SK-N-SH (cell line): Measurements from ENCODE around the gene ZNF335. TPM values are rescaled to one million over a fixed set of nuclear protein-coding genes. Genes with fewer than 3 reads are reported as not detected.

Source experiments
- CTCF ChIA-PET: fragments of 300-600, 350-600 bp; formaldehyde crosslinking; extraction: SDS; loops from one replicate; lab custom pipeline; 2021; lab: Yijun Ruan, JAX
- POLR2A ChIA-PET: fragments of 350-600 bp; sonication (Branson Sonifier 250); formaldehyde crosslinking; extraction: SDS; loops from one replicate; lab custom pipeline; 2020; ENCODE audit warnings: antibody characterized with exemption, inconsistent platforms; lab: Yijun Ruan, JAX
- DNase-seq: peaks from one replicate; pipeline ENCODE4 v3.0.0; 2012
- H2AFZ ChIP-seq: fragments of 200-600 bp; sonication (generic); 2 replicates; pipeline ENCODE4 v1.8.1; 2016; ENCODE audit warnings: antibody characterized with exemption, mild to moderate bottlenecking, low read depth
- H3F3A ChIP-seq: fragments of 200-600 bp; sonication (generic); replicated peaks from 2 replicates; pipeline ENCODE3; 2016; ENCODE audit warnings: antibody characterized with exemption, mild to moderate bottlenecking; ENCODE audit not compliant: insufficient read depth
- H3K27ac ChIP-seq, 2 experiments: fragments of 200-500 bp in 1 of 2; fragments of 200-600 bp in 1 of 2; sonication (Bioruptor generic) in 1 of 2; sonication (generic), shearing (Covaris generic) in 1 of 2; 2 replicates each; pipeline versions ENCODE4 v1.5.1 to v1.6.1; 2014 to 2016; ENCODE audit warnings: low read depth in 2 of 2, inconsistent platforms in 1 of 2, low read length in 1 of 2, mild to moderate bottlenecking in 1 of 2, mixed read lengths in 1 of 2
- H3K27me3 ChIP-seq: fragments of 200-600 bp; sonication (generic), shearing (Covaris generic); 2 replicates; pipeline ENCODE4 v1.6.1; 2016; ENCODE audit warnings: mixed run types; ENCODE audit not compliant: insufficient read depth
- H3K36me3 ChIP-seq, 2 experiments: fragments of 200-500 bp in 1 of 2; fragments of 200-600 bp in 1 of 2; sonication (Bioruptor generic) in 1 of 2; sonication (generic) in 1 of 2; replicated peaks in 1 of 2; 2 replicates each; pipeline versions ENCODE3 to v1.5.1; 2014 to 2016; ENCODE audit warnings: low read length in 1 of 2, mild to moderate bottlenecking in 1 of 2; ENCODE audit not compliant: insufficient read depth in 2 of 2, control insufficient read depth in 1 of 2
- H3K4me1 ChIP-seq, 2 experiments: fragments of 200-500 bp in 1 of 2; fragments of 200-600 bp in 1 of 2; sonication (Bioruptor generic) in 1 of 2; sonication (generic), shearing (Covaris generic) in 1 of 2; 2 replicates each; pipeline versions ENCODE4 v1.5.1 to v1.6.1; 2014 to 2016; ENCODE audit warnings: low read depth in 1 of 2, low read length in 1 of 2, mixed run types in 1 of 2; ENCODE audit not compliant: insufficient read depth in 2 of 2, control insufficient read depth in 1 of 2
- H3K4me2 ChIP-seq: fragments of 200-600 bp; sonication (generic), shearing (Covaris generic); 2 replicates; pipeline ENCODE4 v1.6.1; 2017; ENCODE audit warnings: mixed run types
- H3K4me3 ChIP-seq, 2 experiments: fragments of 200-500 bp in 1 of 2; fragments of 200-600 bp in 1 of 2; sonication (Bioruptor generic) in 1 of 2; sonication (generic), shearing (Covaris generic) in 1 of 2; 2 replicates each; pipeline versions ENCODE4 v1.5.1 to v1.8.1; 2014 to 2016; ENCODE audit warnings: low read depth in 2 of 2, inconsistent platforms in 1 of 2, low read length in 1 of 2, mild to moderate bottlenecking in 1 of 2, mixed read lengths in 1 of 2, moderate library complexity in 1 of 2
- H3K79me2 ChIP-seq: fragments of 200-600 bp; sonication (generic); 2 replicates; pipeline ENCODE4 v1.8.1; 2017; ENCODE audit warnings: mild to moderate bottlenecking; ENCODE audit not compliant: insufficient read depth
- H3K9ac ChIP-seq: fragments of 200-600 bp; sonication (generic); 2 replicates; pipeline ENCODE4 v1.6.1; 2017; ENCODE audit warnings: mixed run types
- H3K9me2 ChIP-seq: fragments of 200-600 bp; sonication (generic); 2 replicates; pipeline ENCODE4 v1.6.1; 2017; ENCODE audit warnings: mixed run types
- H3K9me3 ChIP-seq: fragments of 200-600 bp; sonication (generic); 2 replicates; pipeline ENCODE4 v1.6.1; 2017; ENCODE audit warnings: mixed run types, mild to moderate bottlenecking, moderate library complexity
- H4K20me1 ChIP-seq: fragments of 200-600 bp; sonication (generic); 2 replicates; pipeline ENCODE4 v1.6.1; 2017; ENCODE audit warnings: mild to moderate bottlenecking, mixed run types; ENCODE audit not compliant: insufficient read depth
- CHD2 ChIP-seq: fragments of 150-350 bp; IDR thresholded peaks from 2 replicates; pipeline ENCODE4 v1.6.1; 2018; ENCODE audit warnings: low read length; ENCODE audit not compliant: partially characterized antibody
- ELF1 ChIP-seq: IDR thresholded peaks from 2 replicates; pipeline ENCODE4 v1.4.0; 2012
- EP300 ChIP-seq, 2 experiments: IDR thresholded peaks; 2 replicates each; pipeline versions ENCODE4 v1.4.0 to v1.6.1; 2012; ENCODE audit warnings: borderline replicate concordance in 1 of 2, low read depth in 1 of 2, low read length in 1 of 2
- FOXM1 ChIP-seq: IDR thresholded peaks from 2 replicates; pipeline ENCODE4 v1.4.0; 2012; ENCODE audit warnings: low read depth, mild to moderate bottlenecking
- GATA2 ChIP-seq: sonication (generic); formaldehyde crosslinking; IDR thresholded peaks from 2 replicates; pipeline ENCODE4 v1.5.0; 2020; ENCODE audit warnings: mild to moderate bottlenecking, missing genetic modification reagents
- MEF2A ChIP-seq: IDR thresholded peaks from 2 replicates; pipeline ENCODE4 v1.4.0; 2012; ENCODE audit warnings: low read depth, borderline replicate concordance
- NFIC ChIP-seq: IDR thresholded peaks from 2 replicates; pipeline ENCODE4 v1.4.0; 2012; ENCODE audit warnings: borderline replicate concordance
- RAD21 ChIP-seq: IDR thresholded peaks from 2 replicates; pipeline ENCODE4 v1.6.1; 2012; ENCODE audit warnings: mild to moderate bottlenecking, low read length
- RCOR1 ChIP-seq: fragments of 150-350 bp; IDR thresholded peaks from 2 replicates; pipeline ENCODE4 v1.6.1; 2017; ENCODE audit warnings: antibody characterized with exemption, low read length
- RFX5 ChIP-seq: IDR thresholded peaks from 2 replicates; pipeline ENCODE4 v1.6.1; 2012; ENCODE audit warnings: mild to moderate bottlenecking, improper control_type of control experiment, low read length
- RXRA ChIP-seq: IDR thresholded peaks from 2 replicates; pipeline ENCODE4 v1.4.0; 2012; ENCODE audit warnings: low read depth, mild to moderate bottlenecking, borderline replicate concordance
- TAF1 ChIP-seq: IDR thresholded peaks from 2 replicates; pipeline ENCODE4 v1.6.1; 2012; ENCODE audit warnings: low read depth, mild to moderate bottlenecking, low read length, moderate library complexity, borderline replicate concordance
- TCF12 ChIP-seq: IDR thresholded peaks from 2 replicates; pipeline ENCODE4 v1.4.0; 2012
- TEAD4 ChIP-seq: IDR thresholded peaks from 2 replicates; pipeline ENCODE4 v1.4.0; 2012; ENCODE audit warnings: mild to moderate bottlenecking, borderline replicate concordance; ENCODE audit not compliant: insufficient read depth
- YY1 ChIP-seq: IDR thresholded peaks from 2 replicates; pipeline ENCODE4 v1.4.0; 2012; ENCODE audit warnings: low read depth, mild to moderate bottlenecking
- WGBS: methylation state at CpG from one replicate; pipeline ENCODE4 v1.1.6; 2017; ENCODE audit warnings: low lambda C conversion rate; 5-methylcytosine and 5-hydroxymethylcytosine counted together
- polyA plus RNA-seq, 3 experiments: library from polyadenylated mRNA; depleted of rRNA; stranded (reverse); fragments of >200 nt; gene quantifications; 2 replicates each; pipeline ENCODE4 v1.2.3, GENCODE V29; 2012
- TF ChIP-seq, protein P1 (sequence below): IDR thresholded peaks from 2 replicates; pipeline ENCODE4 v1.4.0; 2012; ENCODE audit warnings: low read depth, borderline replicate concordance
- TF ChIP-seq, protein P2 (sequence below): fragments of 150-350 bp; IDR thresholded peaks from 2 replicates; pipeline ENCODE4 v1.6.1; 2016; ENCODE audit warnings: mild to moderate bottlenecking, low read depth, low read length
- TF ChIP-seq, protein P3 (sequence below): IDR thresholded peaks from 2 replicates; pipeline ENCODE4 v1.4.0; 2012; ENCODE audit warnings: low read depth, borderline replicate concordance
- TF ChIP-seq, protein P4 (sequence below): IDR thresholded peaks from 2 replicates; pipeline ENCODE4; 2012
- TF ChIP-seq, protein P5 (sequence below): fragments of 200-600 bp; sonication (generic); IDR thresholded peaks from 2 replicates; pipeline ENCODE4 v1.6.1; 2017; ENCODE audit warnings: antibody characterized with exemption, mild to moderate bottlenecking, moderate library complexity
- TF ChIP-seq, protein P6 (sequence below): fragments of 150-350 bp; IDR thresholded peaks from 2 replicates; pipeline ENCODE4 v1.6.1; 2017; ENCODE audit warnings: antibody characterized with exemption, low read length, low read depth, borderline replicate concordance

The ZNF335 gene
- polyA plus RNA-seq, 1 of the 3 experiments (the other 2 are of a cell fraction): 11.7 TPM

DNA sequence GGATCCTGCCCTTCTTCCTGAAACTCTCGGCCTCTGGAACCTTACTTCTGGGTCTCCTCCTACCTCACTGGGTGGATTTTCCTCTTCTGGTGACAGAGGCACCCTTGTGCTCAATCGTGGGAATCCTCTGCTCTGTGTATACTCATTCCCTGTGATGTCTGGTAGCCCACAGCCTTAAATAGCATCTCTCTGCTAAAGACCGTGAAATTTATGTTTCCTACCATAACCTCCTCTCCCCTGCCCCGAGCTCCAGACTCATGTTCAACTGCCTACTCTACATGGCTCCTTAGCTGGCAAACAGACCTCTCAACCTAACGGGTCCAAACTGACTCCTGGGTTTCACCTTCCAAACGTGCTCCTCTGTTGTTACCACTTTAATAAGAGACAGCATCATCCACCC lies 46.6 kb upstream of the ZNF335 start:
- Histone ChIP-seq H3K4me2 (no peak overlapping the region), H3K9me2 (no peaks in the 10 kb centered on the region), H3K9ac (no peak overlapping the region), H3K79me2 (no peaks in the 10 kb centered on the region), H3K4me1 (peaks cover 0 to 13% of the 10 kb centered on the region in 2 experiments; a peak in 1 of 4 replicates), H3K4me3 (no peak overlapping the region), H3F3A (peaks cover 4% of the 10 kb centered on the region), H3K27me3 (no peaks in the 10 kb centered on the region), H2AFZ (no peak overlapping the region), H4K20me1 (no peaks in the 10 kb centered on the region), H3K36me3 (no peaks in the 10 kb centered on the region), H3K9me3 (no peaks in the 10 kb centered on the region), H3K27ac (no peak overlapping the region)
- no peak for TF ChIP-seq RFX5
- no peak for TF ChIP-seq YY1
- no peak for TF ChIP-seq FOXM1
- no peak for TF ChIP-seq EP300 (IDR thresholded peaks at IDR 0.05; ENCODE audit: borderline replicate concordance in 1 of 2, low read depth in 1 of 2, low read length in 1 of 2)
- TF ChIP-seq, protein P1, sequence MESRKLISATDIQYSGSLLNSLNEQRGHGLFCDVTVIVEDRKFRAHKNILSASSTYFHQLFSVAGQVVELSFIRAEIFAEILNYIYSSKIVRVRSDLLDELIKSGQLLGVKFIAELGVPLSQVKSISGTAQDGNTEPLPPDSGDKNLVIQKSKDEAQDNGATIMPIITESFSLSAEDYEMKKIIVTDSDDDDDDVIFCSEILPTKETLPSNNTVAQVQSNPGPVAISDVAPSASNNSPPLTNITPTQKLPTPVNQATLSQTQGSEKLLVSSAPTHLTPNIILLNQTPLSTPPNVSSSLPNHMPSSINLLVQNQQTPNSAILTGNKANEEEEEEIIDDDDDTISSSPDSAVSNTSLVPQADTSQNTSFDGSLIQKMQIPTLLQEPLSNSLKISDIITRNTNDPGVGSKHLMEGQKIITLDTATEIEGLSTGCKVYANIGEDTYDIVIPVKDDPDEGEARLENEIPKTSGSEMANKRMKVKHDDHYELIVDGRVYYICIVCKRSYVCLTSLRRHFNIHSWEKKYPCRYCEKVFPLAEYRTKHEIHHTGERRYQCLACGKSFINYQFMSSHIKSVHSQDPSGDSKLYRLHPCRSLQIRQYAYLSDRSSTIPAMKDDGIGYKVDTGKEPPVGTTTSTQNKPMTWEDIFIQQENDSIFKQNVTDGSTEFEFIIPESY: no peak
- no peak for TF ChIP-seq RAD21
- TF ChIP-seq TEAD4: no peak
- TF ChIP-seq GATA2 (CRISPR knock-in tag): no peak
- TF ChIP-seq, protein P2, sequence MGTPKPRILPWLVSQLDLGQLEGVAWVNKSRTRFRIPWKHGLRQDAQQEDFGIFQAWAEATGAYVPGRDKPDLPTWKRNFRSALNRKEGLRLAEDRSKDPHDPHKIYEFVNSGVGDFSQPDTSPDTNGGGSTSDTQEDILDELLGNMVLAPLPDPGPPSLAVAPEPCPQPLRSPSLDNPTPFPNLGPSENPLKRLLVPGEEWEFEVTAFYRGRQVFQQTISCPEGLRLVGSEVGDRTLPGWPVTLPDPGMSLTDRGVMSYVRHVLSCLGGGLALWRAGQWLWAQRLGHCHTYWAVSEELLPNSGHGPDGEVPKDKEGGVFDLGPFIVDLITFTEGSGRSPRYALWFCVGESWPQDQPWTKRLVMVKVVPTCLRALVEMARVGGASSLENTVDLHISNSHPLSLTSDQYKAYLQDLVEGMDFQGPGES: no peak
- TF ChIP-seq TCF12: no peak
- TF ChIP-seq, protein P3, sequence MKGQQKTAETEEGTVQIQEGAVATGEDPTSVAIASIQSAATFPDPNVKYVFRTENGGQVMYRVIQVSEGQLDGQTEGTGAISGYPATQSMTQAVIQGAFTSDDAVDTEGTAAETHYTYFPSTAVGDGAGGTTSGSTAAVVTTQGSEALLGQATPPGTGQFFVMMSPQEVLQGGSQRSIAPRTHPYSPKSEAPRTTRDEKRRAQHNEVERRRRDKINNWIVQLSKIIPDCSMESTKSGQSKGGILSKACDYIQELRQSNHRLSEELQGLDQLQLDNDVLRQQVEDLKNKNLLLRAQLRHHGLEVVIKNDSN: no peak
- no peak for TF ChIP-seq ELF1
- TF ChIP-seq NFIC: no peak
- TF ChIP-seq TAF1: no peak
- no peak for TF ChIP-seq RCOR1
- POLR2A ChIA-PET: no interaction called here
- WGBS: 40% methylated on average over 6 of the region's 6 CpGs
- CTCF ChIA-PET: interaction anchor here (1.2 to 2.0 kb wide), 3 partner anchors 17 to 110 kb away, joined by 4 to 5 read pairs (median 5); no protein-coding TSS in a partner anchor
- no peak for DNase-seq

DNA sequence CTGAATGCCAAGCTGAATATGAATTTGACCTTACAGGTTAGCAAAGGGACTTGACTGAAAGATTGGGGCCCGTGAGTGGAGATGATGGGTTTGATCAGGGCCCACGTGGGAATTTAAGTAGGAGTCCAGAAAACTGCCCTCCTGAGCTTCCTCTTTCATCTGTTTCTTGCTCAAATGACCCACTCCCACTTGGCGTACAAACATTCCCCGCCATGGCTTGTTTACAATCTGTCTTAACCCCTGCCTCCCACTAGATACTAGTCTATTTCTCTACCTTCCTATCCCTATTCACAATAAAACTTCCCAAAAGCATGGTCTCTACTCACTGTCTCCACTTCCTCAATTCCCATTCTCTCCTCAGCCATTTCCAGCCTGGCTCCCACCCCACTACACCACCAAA lies 46.1 kb upstream of the ZNF335 start:
- Histone ChIP-seq H3K9ac (no peak overlapping the region), H3K36me3 (no peaks in the 10 kb centered on the region), H3K9me2 (no peaks in the 10 kb centered on the region), H3K4me1 (peaks cover 0 to 13% of the 10 kb centered on the region in 2 experiments; a peak in 1 of 4 replicates), H4K20me1 (no peaks in the 10 kb centered on the region), H3K27ac (no peak overlapping the region), H3K4me3 (no peak overlapping the region), H3K79me2 (no peaks in the 10 kb centered on the region), H2AFZ (no peak overlapping the region), H3K9me3 (no peaks in the 10 kb centered on the region), H3F3A (peaks cover 4% of the 10 kb centered on the region), H3K27me3 (no peaks in the 10 kb centered on the region), H3K4me2 (no peak overlapping the region)
- POLR2A ChIA-PET: interaction anchor here (0.5 kb wide), 1 partner anchor 11 kb away, joined by 3 read pairs; no protein-coding TSS in a partner anchor
- CTCF ChIA-PET: interaction anchor here (1.2 to 2.0 kb wide), 3 partner anchors 16 to 111 kb away, joined by 4 to 5 read pairs (median 5); no protein-coding TSS in a partner anchor
- DNase-seq: no peak
- 63% methylated on average over 4 of the region's 4 CpGs for WGBS
- TF ChIP-seq RXRA: no peak
- no peak for TF ChIP-seq EP300 (IDR thresholded peaks at IDR 0.05; ENCODE audit: borderline replicate concordance in 1 of 2, low read depth in 1 of 2, low read length in 1 of 2)
- TF ChIP-seq CHD2: no peak
- no peak for TF ChIP-seq FOXM1
- TF ChIP-seq, protein P4, sequence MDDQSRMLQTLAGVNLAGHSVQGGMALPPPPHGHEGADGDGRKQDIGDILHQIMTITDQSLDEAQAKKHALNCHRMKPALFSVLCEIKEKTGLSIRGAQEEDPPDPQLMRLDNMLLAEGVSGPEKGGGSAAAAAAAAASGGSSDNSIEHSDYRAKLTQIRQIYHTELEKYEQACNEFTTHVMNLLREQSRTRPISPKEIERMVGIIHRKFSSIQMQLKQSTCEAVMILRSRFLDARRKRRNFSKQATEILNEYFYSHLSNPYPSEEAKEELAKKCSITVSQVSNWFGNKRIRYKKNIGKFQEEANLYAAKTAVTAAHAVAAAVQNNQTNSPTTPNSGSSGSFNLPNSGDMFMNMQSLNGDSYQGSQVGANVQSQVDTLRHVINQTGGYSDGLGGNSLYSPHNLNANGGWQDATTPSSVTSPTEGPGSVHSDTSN: no peak
- no peak for TF ChIP-seq RCOR1
- TF ChIP-seq NFIC: no peak
- TF ChIP-seq, protein P5, sequence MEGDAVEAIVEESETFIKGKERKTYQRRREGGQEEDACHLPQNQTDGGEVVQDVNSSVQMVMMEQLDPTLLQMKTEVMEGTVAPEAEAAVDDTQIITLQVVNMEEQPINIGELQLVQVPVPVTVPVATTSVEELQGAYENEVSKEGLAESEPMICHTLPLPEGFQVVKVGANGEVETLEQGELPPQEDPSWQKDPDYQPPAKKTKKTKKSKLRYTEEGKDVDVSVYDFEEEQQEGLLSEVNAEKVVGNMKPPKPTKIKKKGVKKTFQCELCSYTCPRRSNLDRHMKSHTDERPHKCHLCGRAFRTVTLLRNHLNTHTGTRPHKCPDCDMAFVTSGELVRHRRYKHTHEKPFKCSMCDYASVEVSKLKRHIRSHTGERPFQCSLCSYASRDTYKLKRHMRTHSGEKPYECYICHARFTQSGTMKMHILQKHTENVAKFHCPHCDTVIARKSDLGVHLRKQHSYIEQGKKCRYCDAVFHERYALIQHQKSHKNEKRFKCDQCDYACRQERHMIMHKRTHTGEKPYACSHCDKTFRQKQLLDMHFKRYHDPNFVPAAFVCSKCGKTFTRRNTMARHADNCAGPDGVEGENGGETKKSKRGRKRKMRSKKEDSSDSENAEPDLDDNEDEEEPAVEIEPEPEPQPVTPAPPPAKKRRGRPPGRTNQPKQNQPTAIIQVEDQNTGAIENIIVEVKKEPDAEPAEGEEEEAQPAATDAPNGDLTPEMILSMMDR: no peak
- TF ChIP-seq TCF12: no peak
- no peak for TF ChIP-seq MEF2A
- TF ChIP-seq, protein P6, sequence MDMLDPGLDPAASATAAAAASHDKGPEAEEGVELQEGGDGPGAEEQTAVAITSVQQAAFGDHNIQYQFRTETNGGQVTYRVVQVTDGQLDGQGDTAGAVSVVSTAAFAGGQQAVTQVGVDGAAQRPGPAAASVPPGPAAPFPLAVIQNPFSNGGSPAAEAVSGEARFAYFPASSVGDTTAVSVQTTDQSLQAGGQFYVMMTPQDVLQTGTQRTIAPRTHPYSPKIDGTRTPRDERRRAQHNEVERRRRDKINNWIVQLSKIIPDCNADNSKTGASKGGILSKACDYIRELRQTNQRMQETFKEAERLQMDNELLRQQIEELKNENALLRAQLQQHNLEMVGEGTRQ: no peak
